ENCODE results near the gene HOXA3. TPM values are rescaled to one million over a fixed set of nuclear protein-coding genes. Genes with fewer than 3 reads are reported as not detected.

HOXA3 gene
- total and polyA plus RNA-seq, 2 donors (not counting 1 experiment from before 2014, with no cell fraction given) = 0.68 to 1.5 TPM

DNA sequence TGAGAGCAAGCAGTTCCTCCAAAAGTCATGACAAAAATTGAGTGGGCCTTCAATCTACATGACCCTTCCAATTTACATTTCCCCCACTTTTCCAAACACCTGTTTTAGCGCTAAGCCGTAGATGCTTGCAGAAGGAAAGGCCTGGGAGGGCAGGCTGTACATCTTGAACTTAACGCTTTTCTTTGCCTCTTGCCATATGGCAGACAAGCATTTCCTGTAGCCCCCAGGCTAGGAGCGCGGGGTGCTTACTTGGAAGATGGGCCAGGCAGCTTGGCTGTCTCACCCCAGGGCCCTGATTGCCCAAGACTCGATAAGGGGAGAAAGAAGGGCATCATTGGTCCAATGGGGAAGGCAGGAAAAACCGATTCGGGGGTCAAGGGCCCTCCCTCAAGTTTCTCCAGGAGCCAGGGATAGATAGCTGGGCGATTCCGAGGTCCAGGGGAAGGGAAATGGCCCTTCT lies 20.0 kb upstream of the HOXA3 start:
- H3K27me3 ChIP-seq (ENCODE audit: control insufficient read depth, insufficient read depth, low read length) = peaks cover 80% of the 10 kb centered on the region
- H3K27ac ChIP-seq (ENCODE audit: insufficient read depth, low read length) = no peak overlapping the region
- H4K20me1 ChIP-seq (ENCODE audit: control insufficient read depth, extremely low read depth, insufficient read depth, low read length) = no peaks in the 10 kb centered on the region
- no peak for DNase-seq (ENCODE audit: low read depth in 2 of 2)
- H3K4me3 ChIP-seq (replicated peaks in 1 of 4; ENCODE audit: control extremely low read depth in 1 of 4, insufficient read depth in 1 of 4, low read depth in 3 of 4, low read length in 4 of 4) = no peak overlapping the region
- no peak overlapping the region for H2AFZ ChIP-seq (ENCODE audit: low read length)
- H3K4me1 ChIP-seq (ENCODE audit: control insufficient read depth, extremely low read depth, insufficient read depth, low read length) = no peaks in the 10 kb centered on the region
- no peaks in the 10 kb centered on the region for H3K9me3 ChIP-seq (ENCODE audit: control insufficient read depth, insufficient read depth, low read depth, low read length)
- H3K36me3 ChIP-seq (ENCODE audit: control insufficient read depth, insufficient read depth, low read length) = no peaks in the 10 kb centered on the region
- no peak overlapping the region for H3K9ac ChIP-seq (ENCODE audit: insufficient read depth, low read length)
- H3K79me2 ChIP-seq (ENCODE audit: control insufficient read depth, insufficient read depth, low read length) = no peaks in the 10 kb centered on the region
- H3K4me2 ChIP-seq (ENCODE audit: extremely low read depth, insufficient read depth, low read length) = no peak overlapping the region
- TF ChIP-seq EZH2 (IDR thresholded peaks at IDR 0.05; ENCODE audit: low read length, missing control alignments) (no peak), CTCF (conservative IDR thresholded peaks at IDR 0.05 in 1 of 2, IDR thresholded peaks at IDR 0.05 in 1 of 2; ENCODE audit: low read depth in 1 of 2, low read length in 2 of 2) (no peak)

DNA sequence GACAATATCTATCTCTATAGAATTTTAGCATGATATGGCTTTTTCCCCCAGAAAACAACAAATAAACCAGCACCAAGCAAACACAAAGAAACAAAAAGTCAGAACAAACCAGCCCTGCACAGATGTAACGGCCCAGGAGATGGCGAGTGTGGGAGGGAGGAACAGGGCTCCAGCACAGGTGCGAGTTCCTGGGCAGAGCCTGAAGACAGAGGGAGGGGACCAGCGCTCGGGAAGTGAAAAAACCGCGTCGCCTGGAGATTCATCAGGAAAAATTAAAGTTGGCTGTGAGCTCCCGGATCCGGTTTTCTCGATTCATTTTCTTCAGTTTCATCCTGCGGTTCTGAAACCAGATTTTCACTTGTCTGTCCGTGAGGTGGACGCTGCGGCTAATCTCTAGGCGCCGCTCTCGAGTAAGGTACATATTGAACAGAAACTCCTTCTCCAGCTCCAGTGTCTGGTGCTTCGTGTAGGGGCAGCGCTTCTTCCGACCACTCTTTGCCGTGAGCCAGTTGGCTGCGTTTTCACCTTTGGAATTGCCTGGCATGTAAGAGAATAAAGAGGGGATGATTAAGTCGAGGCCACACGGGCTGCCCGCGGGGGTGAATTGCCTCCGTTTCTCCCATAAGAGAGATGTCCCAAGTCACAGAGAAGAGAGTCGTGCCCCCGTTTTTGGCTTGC lies 19.4 kb upstream of the HOXA3 start:
- H3K9me3 ChIP-seq (ENCODE audit: control insufficient read depth, insufficient read depth, low read depth, low read length) = no peaks in the 10 kb centered on the region
- no peak for DNase-seq (ENCODE audit: low read depth in 2 of 2)
- no peak overlapping the region for H2AFZ ChIP-seq (ENCODE audit: low read length)
- no peaks in the 10 kb centered on the region for H3K36me3 ChIP-seq (ENCODE audit: control insufficient read depth, insufficient read depth, low read length)
- no peaks in the 10 kb centered on the region for H3K79me2 ChIP-seq (ENCODE audit: control insufficient read depth, insufficient read depth, low read length)
- TF ChIP-seq CTCF (conservative IDR thresholded peaks at IDR 0.05 in 1 of 2, IDR thresholded peaks at IDR 0.05 in 1 of 2; ENCODE audit: low read depth in 1 of 2, low read length in 2 of 2) (no peak), EZH2 (IDR thresholded peaks at IDR 0.05; ENCODE audit: low read length, missing control alignments) (peak; percentile 80)
- no peak overlapping the region for H3K27ac ChIP-seq (ENCODE audit: insufficient read depth, low read length)
- no peak overlapping the region for H3K9ac ChIP-seq (ENCODE audit: insufficient read depth, low read length)
- peaks cover 86% of the 10 kb centered on the region for H3K27me3 ChIP-seq (ENCODE audit: control insufficient read depth, insufficient read depth, low read length)
- H3K4me3 ChIP-seq (replicated peaks in 1 of 4; ENCODE audit: control extremely low read depth in 1 of 4, insufficient read depth in 1 of 4, low read depth in 3 of 4, low read length in 4 of 4) = no peak overlapping the region
- no peak overlapping the region for H3K4me2 ChIP-seq (ENCODE audit: extremely low read depth, insufficient read depth, low read length)
- H4K20me1 ChIP-seq (ENCODE audit: control insufficient read depth, extremely low read depth, insufficient read depth, low read length) = no peaks in the 10 kb centered on the region
- no peaks in the 10 kb centered on the region for H3K4me1 ChIP-seq (ENCODE audit: control insufficient read depth, extremely low read depth, insufficient read depth, low read length)

- Histone ChIP-seq H3K36me3 (ENCODE audit: control insufficient read depth, insufficient read depth, low read length) (no peaks in the 10 kb centered on the region), H3K9me3 (ENCODE audit: control insufficient read depth, insufficient read depth, low read depth, low read length) (no peaks in the 10 kb centered on the region), H3K9ac (ENCODE audit: insufficient read depth, low read length) (no peak overlapping the region), H3K27me3 (ENCODE audit: control insufficient read depth, insufficient read depth, low read length) (peaks cover 88% of the 10 kb centered on the region), H2AFZ (ENCODE audit: low read length) (no peak overlapping the region), H3K4me3 (replicated peaks in 1 of 4; ENCODE audit: control extremely low read depth in 1 of 4, insufficient read depth in 1 of 4, low read depth in 3 of 4, low read length in 4 of 4) (no peak overlapping the region), H3K79me2 (ENCODE audit: control insufficient read depth, insufficient read depth, low read length) (no peaks in the 10 kb centered on the region), H3K27ac (ENCODE audit: insufficient read depth, low read length) (no peak overlapping the region), H3K4me2 (ENCODE audit: extremely low read depth, insufficient read depth, low read length) (no peak overlapping the region), H4K20me1 (ENCODE audit: control insufficient read depth, extremely low read depth, insufficient read depth, low read length) (no peaks in the 10 kb centered on the region), H3K4me1 (ENCODE audit: control insufficient read depth, extremely low read depth, insufficient read depth, low read length) (no peaks in the 10 kb centered on the region)
- no peak for DNase-seq (ENCODE audit: low read depth in 2 of 2)
- TF ChIP-seq EZH2 (IDR thresholded peaks at IDR 0.05; ENCODE audit: low read length, missing control alignments) (no peak), CTCF (conservative IDR thresholded peaks at IDR 0.05 in 1 of 2, IDR thresholded peaks at IDR 0.05 in 1 of 2; ENCODE audit: low read depth in 1 of 2, low read length in 2 of 2) (no peak)
Measured at GRCh38 chr7:27171325-27171636, 18.9 kb upstream of the HOXA3 start.

All from fibroblast of lung (primary cell).